Measurements from ENCODE around the gene USP31. TPM values are rescaled to one million over a fixed set of nuclear protein-coding genes. Genes with fewer than 3 reads are reported as not detected.

Gene USP31
- total and polyA plus RNA-seq, 3 donors from 2014 or later = 23.3 to 73.6 (median 73.1) TPM

GRCh38 chr16:23143391-23143790, 5.9 kb downstream of the USP31 start:
- intact Hi-C loops (cut with DNase I; ENCODE audit: low total_unique reads) = no loop called here
- peak overlapping the region; percentile 33 to 39 for H3K27ac ChIP-seq
- no peaks in the 10 kb centered on the region for H3K9me3 ChIP-seq
- no peak overlapping the region for H3K4me3 ChIP-seq
- no peak for DNase-seq
- H3K4me1 ChIP-seq = peaks cover 41% of the 10 kb centered on the region
- no peaks in the 10 kb centered on the region for H3K36me3 ChIP-seq (ENCODE audit: low read depth, missing control alignments)
- H3K27me3 ChIP-seq = no peaks in the 10 kb centered on the region
- TF ChIP-seq, protein P1, sequence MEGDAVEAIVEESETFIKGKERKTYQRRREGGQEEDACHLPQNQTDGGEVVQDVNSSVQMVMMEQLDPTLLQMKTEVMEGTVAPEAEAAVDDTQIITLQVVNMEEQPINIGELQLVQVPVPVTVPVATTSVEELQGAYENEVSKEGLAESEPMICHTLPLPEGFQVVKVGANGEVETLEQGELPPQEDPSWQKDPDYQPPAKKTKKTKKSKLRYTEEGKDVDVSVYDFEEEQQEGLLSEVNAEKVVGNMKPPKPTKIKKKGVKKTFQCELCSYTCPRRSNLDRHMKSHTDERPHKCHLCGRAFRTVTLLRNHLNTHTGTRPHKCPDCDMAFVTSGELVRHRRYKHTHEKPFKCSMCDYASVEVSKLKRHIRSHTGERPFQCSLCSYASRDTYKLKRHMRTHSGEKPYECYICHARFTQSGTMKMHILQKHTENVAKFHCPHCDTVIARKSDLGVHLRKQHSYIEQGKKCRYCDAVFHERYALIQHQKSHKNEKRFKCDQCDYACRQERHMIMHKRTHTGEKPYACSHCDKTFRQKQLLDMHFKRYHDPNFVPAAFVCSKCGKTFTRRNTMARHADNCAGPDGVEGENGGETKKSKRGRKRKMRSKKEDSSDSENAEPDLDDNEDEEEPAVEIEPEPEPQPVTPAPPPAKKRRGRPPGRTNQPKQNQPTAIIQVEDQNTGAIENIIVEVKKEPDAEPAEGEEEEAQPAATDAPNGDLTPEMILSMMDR (IDR thresholded peaks at IDR 0.05) = no peak
- TF ChIP-seq POLR2A (IDR thresholded peaks at IDR 0.05) = no peak
- 31 to 56% methylated on average over 3 of the region's 3 CpGs for WGBS, 2 donors

DNA sequence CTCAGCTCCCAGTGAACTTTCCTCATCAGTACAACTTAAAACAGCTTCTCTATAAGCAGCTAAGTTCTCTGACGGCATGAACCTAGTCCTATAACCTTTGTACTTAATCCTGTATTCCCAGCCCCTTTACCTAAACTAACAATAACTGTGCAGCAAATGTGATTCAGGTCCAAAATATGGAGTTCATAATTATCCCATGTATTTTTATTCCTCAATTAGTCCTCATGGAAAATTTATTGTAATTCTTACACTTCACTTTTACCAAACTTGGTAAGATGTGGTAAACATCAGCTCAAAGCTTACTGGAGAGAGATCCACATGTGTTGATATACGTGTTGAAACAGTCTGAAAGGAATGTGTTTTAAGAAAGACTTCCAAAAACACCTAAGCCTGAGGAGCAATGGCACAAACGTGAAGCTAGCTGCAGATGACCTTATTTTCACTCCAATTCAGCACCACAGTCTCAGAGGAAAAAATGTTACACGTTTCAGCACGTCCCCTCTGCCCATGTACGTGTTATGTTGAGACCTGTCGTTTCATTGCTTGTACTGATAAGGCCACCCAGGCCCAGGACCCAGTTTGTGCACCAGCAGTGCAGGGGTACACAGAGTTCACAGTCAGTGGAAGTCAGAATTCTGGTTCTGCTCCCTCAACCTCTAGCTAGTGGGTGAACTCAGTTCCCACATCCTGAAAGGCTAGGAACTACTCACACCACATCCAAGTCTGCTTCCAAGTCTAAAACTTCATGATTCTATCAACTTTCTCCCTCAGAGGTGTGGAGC, 7.1 kb downstream of the USP31 start:
- TF ChIP-seq, protein P1 (IDR thresholded peaks at IDR 0.05) = no peak
- TF ChIP-seq POLR2A (IDR thresholded peaks at IDR 0.05) = no peak
- 51 to 63% methylated on average over 7 of the region's 7 CpGs for whole genome bisulfite sequencing, 2 donors
- H3K27me3 ChIP-seq = no peaks in the 10 kb centered on the region
- DNase-seq = no peak
- no peak overlapping the region for H3K27ac ChIP-seq
- intact Hi-C loops (cut with DNase I; ENCODE audit: low total_unique reads) = no loop called here
- no peaks in the 10 kb centered on the region for H3K36me3 ChIP-seq (ENCODE audit: low read depth, missing control alignments)
- H3K9me3 ChIP-seq = no peaks in the 10 kb centered on the region
- no peak overlapping the region for H3K4me3 ChIP-seq
- H3K4me1 ChIP-seq = peaks cover 36% of the 10 kb centered on the region

DNA sequence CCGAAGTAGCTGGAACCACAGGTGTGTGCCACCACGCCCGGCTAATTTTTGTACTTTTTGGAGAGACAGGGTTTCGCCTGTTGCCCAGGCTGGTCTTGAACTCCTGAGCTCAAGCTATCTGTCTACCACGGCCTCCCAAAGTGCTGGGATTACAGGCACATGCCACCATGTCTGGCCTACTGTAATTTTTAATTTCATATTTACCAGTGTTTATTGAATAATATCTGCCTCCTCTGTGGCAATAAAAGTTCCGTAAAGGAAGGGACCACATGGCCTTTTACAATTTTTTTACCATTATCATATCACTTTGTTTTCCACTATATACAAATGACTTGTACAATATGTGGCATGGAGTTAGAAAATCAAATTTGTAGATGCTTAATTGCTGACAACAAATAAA, 7.8 kb downstream of the USP31 start:
- DNase-seq = no peak
- Histone ChIP-seq H3K4me1 (peaks cover 30% of the 10 kb centered on the region), H3K36me3 (ENCODE audit: low read depth, missing control alignments) (no peaks in the 10 kb centered on the region), H3K4me3 (no peak overlapping the region), H3K27ac (no peak overlapping the region), H3K9me3 (no peaks in the 10 kb centered on the region), H3K27me3 (no peaks in the 10 kb centered on the region)
- WGBS, 2 donors = 90 to 92% methylated on average over 6 of the region's 6 CpGs
- TF ChIP-seq, protein P1 (IDR thresholded peaks at IDR 0.05) = no peak
- TF ChIP-seq POLR2A (IDR thresholded peaks at IDR 0.05) = no peak
- intact Hi-C loops (cut with DNase I; ENCODE audit: low total_unique reads) = no loop called here

DNA sequence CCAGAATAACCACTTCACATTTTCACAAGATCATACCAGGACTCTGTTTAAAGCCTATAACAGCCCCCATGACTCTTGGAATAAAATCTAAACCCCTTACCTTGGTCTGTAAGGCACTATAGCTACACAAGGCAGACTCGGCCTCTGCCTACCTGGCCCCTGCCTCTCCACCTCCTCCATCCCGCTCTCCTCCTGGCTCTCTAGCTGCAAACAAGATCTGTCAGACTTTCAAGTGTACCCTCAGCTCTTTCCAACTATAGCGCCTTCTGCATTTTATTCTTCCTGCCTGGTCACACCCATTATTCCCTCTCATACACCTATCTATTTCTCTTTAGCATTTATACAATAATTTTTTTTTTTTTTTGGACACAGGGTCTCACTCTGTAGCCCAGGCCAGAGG, 8.2 kb downstream of the USP31 start:
- intact Hi-C loops (cut with DNase I; ENCODE audit: low total_unique reads) = no loop called here
- DNase-seq = no peak
- Histone ChIP-seq H3K36me3 (ENCODE audit: low read depth, missing control alignments) (no peaks in the 10 kb centered on the region), H3K4me3 (no peak overlapping the region), H3K27ac (no peak overlapping the region), H3K4me1 (peaks cover 27% of the 10 kb centered on the region), H3K27me3 (no peaks in the 10 kb centered on the region), H3K9me3 (no peaks in the 10 kb centered on the region)
- no peak for TF ChIP-seq POLR2A (IDR thresholded peaks at IDR 0.05)
- TF ChIP-seq, protein P1 (IDR thresholded peaks at IDR 0.05) = no peak
- 92 to 94% methylated on average over 3 of the region's 3 CpGs for WGBS, 2 donors

DNA sequence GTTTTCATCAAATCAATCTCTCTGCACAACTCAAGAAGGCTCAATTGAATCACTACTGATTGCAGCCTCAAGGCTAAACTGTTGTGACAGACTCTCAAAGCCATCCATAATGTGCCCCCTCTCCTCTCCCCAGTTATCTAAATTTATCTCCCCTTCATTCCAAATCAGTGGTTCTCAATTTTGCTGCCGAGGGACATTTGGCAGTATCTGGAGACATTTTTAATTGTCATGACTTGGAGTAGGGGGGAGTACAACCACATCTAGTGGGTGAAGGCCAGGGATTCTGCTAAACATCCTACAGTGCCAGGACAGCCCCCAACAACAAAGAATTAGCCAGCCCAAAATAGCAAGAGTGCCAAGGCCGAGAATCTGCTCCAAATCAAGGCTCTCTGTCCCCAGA, 9.1 kb downstream of the USP31 start:
- H3K4me3 ChIP-seq = no peak overlapping the region
- TF ChIP-seq POLR2A (IDR thresholded peaks at IDR 0.05) = no peak
- peaks cover 27% of the 10 kb centered on the region for H3K4me1 ChIP-seq
- DNase-seq = no peak
- H3K27me3 ChIP-seq = no peaks in the 10 kb centered on the region
- no peaks in the 10 kb centered on the region for H3K9me3 ChIP-seq
- intact Hi-C loops (cut with DNase I; ENCODE audit: low total_unique reads) = no loop called here
- 62 to 64% methylated on average over 2 of the region's 2 CpGs for WGBS, 2 donors
- no peak overlapping the region for H3K27ac ChIP-seq
- H3K36me3 ChIP-seq (ENCODE audit: low read depth, missing control alignments) = no peaks in the 10 kb centered on the region
